Endothelial cell of umbilical vein (primary cell): ENCODE measurements around the gene TSPAN14. TPM values are rescaled to one million over a fixed set of nuclear protein-coding genes. Genes with fewer than 3 reads are reported as not detected.

Experiments used
- BruUV-seq: library from RNA; stranded (reverse); fragments of 400-500 nt; replicated peaks from 2 replicates; lab custom pipeline; 2021; lab: Mats Ljungman, UMichigan
- CTCF ChIA-PET: fragments of 300-600, 350-600 bp; sonication (Branson Sonifier 250); formaldehyde crosslinking; loops from one replicate; lab custom pipeline; 2021; ENCODE audit warnings: antibody characterized with exemption, inconsistent platforms; lab: Charles Lee
- POLR2A ChIA-PET: fragments of 300-600, 350-600 bp; sonication (Branson Sonifier 250); formaldehyde crosslinking; loops from one replicate; lab custom pipeline; 2021; ENCODE audit warnings: antibody characterized with exemption, inconsistent platforms; lab: Charles Lee
- DNase-seq: peaks from one replicate; pipeline ENCODE4 v3.0.0-alpha.2; 2011; ENCODE audit warnings: low read depth, low spot score
- FAIRE-seq: peaks from 2 replicates; lab custom pipeline; 2011; peaks lifted over from hg19 to GRCh38; lab: Jason Lieb, UNC
- H2AFZ ChIP-seq: 2 replicates; pipeline ENCODE4 v1.6.0; 2012; ENCODE audit warnings: low read depth, low read length, control low read depth, inconsistent platforms
- H3K27ac ChIP-seq: 2 replicates; pipeline ENCODE4 v1.5.1; 2011; ENCODE audit warnings: low read depth, mild to moderate bottlenecking, control low read depth, low read length, moderate library complexity; ENCODE audit not compliant: insufficient read depth
- H3K27me3 ChIP-seq, 2 experiments: 2 replicates each; pipeline versions ENCODE4 v1.6.0 to v1.6.1; 2011; ENCODE audit warnings: low read length in 2 of 2, mixed read lengths in 1 of 2; ENCODE audit not compliant: control insufficient read depth in 2 of 2, insufficient read depth in 2 of 2
- H3K36me3 ChIP-seq, 2 experiments: 2 replicates in 1 of 2; 3 replicates in 1 of 2; pipeline ENCODE4 v1.5.1; 2011; ENCODE audit warnings: low read length in 2 of 2, mild to moderate bottlenecking in 1 of 2, moderate library complexity in 1 of 2; ENCODE audit not compliant: control insufficient read depth in 2 of 2, insufficient read depth in 2 of 2; ENCODE audit errors: extremely low read depth in 1 of 2
- H3K4me1 ChIP-seq: 3 replicates; pipeline ENCODE4 v1.5.1; 2011; ENCODE audit warnings: mild to moderate bottlenecking, low read length; ENCODE audit not compliant: control insufficient read depth, insufficient read depth; ENCODE audit errors: extremely low read depth
- H3K4me2 ChIP-seq: 2 replicates; pipeline ENCODE4 v1.6.1; 2011; ENCODE audit warnings: low read length, control low read depth, mixed read lengths; ENCODE audit not compliant: insufficient read depth
- H3K4me3 ChIP-seq, 3 experiments: fragments of 200-600 bp in 1 of 3; sonication (generic), shearing (Covaris generic) in 1 of 3; replicated peaks in 1 of 3; 2 replicates each; pipeline ENCODE4 v1.5.1; 2011 to 2016; ENCODE audit warnings: control low read depth in 3 of 3, low read length in 3 of 3, mild to moderate bottlenecking in 2 of 3, inconsistent platforms in 1 of 3, low read depth in 1 of 3, moderate library complexity in 1 of 3; ENCODE audit not compliant: insufficient read depth in 1 of 3
- H3K79me2 ChIP-seq: 2 replicates; pipeline ENCODE4 v1.6.0; 2012; ENCODE audit warnings: low read length, inconsistent platforms; ENCODE audit not compliant: control insufficient read depth, insufficient read depth
- H3K9ac ChIP-seq: replicated peaks from 2 replicates; pipeline ENCODE3; 2011; ENCODE audit warnings: low read length, control low read depth; ENCODE audit not compliant: insufficient read depth; ENCODE audit errors: extremely low read depth
- H3K9me1 ChIP-seq: replicated peaks from 3 replicates; pipeline ENCODE4 v1.6.0; 2011; ENCODE audit warnings: mild to moderate bottlenecking, low read length; ENCODE audit not compliant: control insufficient read depth, insufficient read depth; ENCODE audit errors: extremely low read depth
- H3K9me3 ChIP-seq: replicated peaks from 2 replicates; pipeline ENCODE4 v1.5.1; 2012; ENCODE audit warnings: low read length, inconsistent platforms; ENCODE audit not compliant: control insufficient read depth, insufficient read depth
- H4K20me1 ChIP-seq: replicated peaks from 2 replicates; pipeline ENCODE3; 2011; ENCODE audit warnings: mild to moderate bottlenecking, low read length; ENCODE audit not compliant: control insufficient read depth, insufficient read depth; ENCODE audit errors: extremely low read depth
- CTCF ChIP-seq, 2 donors: IDR thresholded peaks; 1 replicate in 1 of 2; 2 replicates in 1 of 2; pipeline ENCODE4 v1.5.1; 2011; ENCODE audit warnings: low read length in 2 of 2, mild to moderate bottlenecking in 2 of 2, moderate library complexity in 2 of 2, control low read depth in 1 of 2, inconsistent platforms in 1 of 2, low read depth in 1 of 2; ENCODE audit not compliant: insufficient read depth in 1 of 2; ENCODE audit errors: extremely low read depth in 1 of 2
- EZH2 ChIP-seq: IDR thresholded peaks from 2 replicates; pipeline ENCODE4 v1.6.1; 2012; ENCODE audit warnings: borderline replicate concordance, low read depth, mild to moderate bottlenecking, moderate library complexity, low read length, inconsistent platforms; ENCODE audit not compliant: severe bottlenecking
- FOS ChIP-seq: IDR thresholded peaks from 2 replicates; pipeline ENCODE4 v1.6.1; 2011; ENCODE audit warnings: mild to moderate bottlenecking, low read length, moderate library complexity, borderline replicate concordance; ENCODE audit not compliant: insufficient read depth
- GATA2 ChIP-seq: IDR thresholded peaks from 2 replicates; pipeline ENCODE4 v1.7.0; 2011; ENCODE audit warnings: low read depth, mild to moderate bottlenecking, moderate library complexity, mixed read lengths, low read length; ENCODE audit not compliant: insufficient read length, insufficient read depth
- JUN ChIP-seq: IDR thresholded peaks from 2 replicates; pipeline ENCODE4 v1.6.1; 2011; ENCODE audit warnings: borderline replicate concordance, low read depth; ENCODE audit not compliant: insufficient read length, insufficient read depth
- MAX ChIP-seq: IDR thresholded peaks from 2 replicates; pipeline ENCODE4 v1.6.1; 2011; ENCODE audit not compliant: insufficient read depth, insufficient read length
- MYC ChIP-seq: IDR thresholded peaks from one replicate; pipeline ENCODE4 v1.6.1; 2011; ENCODE audit warnings: mild to moderate bottlenecking, low read depth, low read length
- POLR2A ChIP-seq: IDR thresholded peaks from 2 replicates; pipeline ENCODE4 v1.6.1; 2012; ENCODE audit warnings: low read depth, mild to moderate bottlenecking, control low read depth, low read length
- POLR2AphosphoS5 ChIP-seq: IDR thresholded peaks from 2 replicates; pipeline ENCODE4 v1.6.1; 2012; ENCODE audit warnings: low read depth, mild to moderate bottlenecking, control low read depth, low read length, moderate library complexity; ENCODE audit not compliant: insufficient read depth
- dilution Hi-C: fragments of 300-500 bp; cut with MboI; formaldehyde crosslinking; loops from one replicate; pipeline ENCODE4 v1.15.0; 2019; ENCODE audit warnings: low sequenced_read_pairs; ENCODE audit not compliant: extremely low pct_ligation_motif_present
- intact Hi-C: fragments of 100-400 bp; cut with micrococcal nuclease; formaldehyde crosslinking; loops from one replicate; pipeline ENCODE4 v1.10.0; 2022
- polyA plus RNA-seq, 4 experiments: library from polyadenylated mRNA; depleted of rRNA in 3 of 4; stranded (reverse) in 3 of 4; unstranded in 1 of 4; fragments of >200 nt; gene quantifications; 2 replicates each; pipeline versions ENCODE4 v1.2.1 to v1.2.3, GENCODE V29; 2011 to 2012; ENCODE audit warnings: missing spikeins in 1 of 4
- total RNA-seq: library from RNA; stranded (reverse); gene quantifications from 2 replicates; pipeline ENCODE4 v1.2.3, GENCODE V29; 2021

TSPAN14 gene
- total and polyA plus RNA-seq, 2 donors (not counting 3 experiments of a cell fraction or from before 2014, with no cell fraction given), result 210 to 242 TPM

DNA sequence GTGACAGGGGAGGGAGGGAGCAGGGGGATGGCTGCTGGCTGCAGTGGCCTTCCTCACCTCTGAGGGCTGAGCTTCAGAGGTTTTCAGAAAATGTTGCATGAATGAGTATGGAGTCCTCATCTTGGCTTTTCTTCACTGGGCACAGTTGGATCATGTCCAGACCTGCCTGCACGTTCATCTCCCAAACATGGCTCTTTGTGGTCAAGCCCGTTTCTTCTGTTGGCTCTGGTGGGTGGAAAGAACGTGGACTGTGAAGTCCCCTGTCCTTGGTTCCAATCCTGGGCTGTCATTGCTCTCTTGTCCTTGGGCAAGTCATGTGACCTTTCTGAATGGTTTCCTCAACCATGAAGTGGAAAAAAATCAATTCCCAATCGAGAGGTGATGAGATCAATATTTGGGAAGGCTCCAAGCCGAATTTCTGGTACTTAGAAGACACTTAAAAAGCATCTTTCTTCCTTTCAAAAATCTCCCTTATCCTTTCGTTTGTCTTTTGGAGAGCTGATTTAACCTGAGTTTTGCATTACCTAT lies 34.5 kb downstream of the TSPAN14 start:
- H3K4me1 ChIP-seq, result peaks cover 53% of the 10 kb centered on the region
- TF ChIP-seq CTCF (IDR thresholded peaks at IDR 0.05; ENCODE audit: extremely low read depth in 1 of 2, insufficient read depth in 1 of 2, low read depth in 1 of 2, low read length in 2 of 2) (no peak), GATA2 (no peak)
- FAIRE-seq, result no peak
- no peak overlapping the region for H3K27ac ChIP-seq
- peaks cover 18% of the 10 kb centered on the region for H4K20me1 ChIP-seq
- no peaks in the 10 kb centered on the region for H3K27me3 ChIP-seq
- peaks cover 99% of the 10 kb centered on the region for H3K79me2 ChIP-seq
- H3K4me3 ChIP-seq, result no peak overlapping the region
- POLR2A ChIA-PET, result no interaction called here
- no peaks in the 10 kb centered on the region for H3K9me3 ChIP-seq
- H3K36me3 ChIP-seq, result peaks cover 29 to 35% of the 10 kb centered on the region in 2 experiments
- dilution Hi-C loops (no loop called here), intact Hi-C loops (no loop called here)
- no TSS peak for BruUV-seq
- CTCF ChIA-PET, result interaction anchor here (1.4 kb wide), 1 partner anchor 17 kb away, joined by 5 read pairs; no protein-coding TSS in a partner anchor
- no peak overlapping the region for H3K4me2 ChIP-seq
- DNase-seq, result no peak
- no peak overlapping the region for H2AFZ ChIP-seq
- no peak overlapping the region for H3K9ac ChIP-seq
- no peaks in the 10 kb centered on the region for H3K9me1 ChIP-seq

GRCh38 chr10:80489371-80490112 lies 35.4 kb downstream of the TSPAN14 start:
- no TSS peak for BruUV-seq
- Histone ChIP-seq H3K4me2 (no peak overlapping the region), H3K27ac (no peak overlapping the region), H4K20me1 (peaks cover 18% of the 10 kb centered on the region), H3K4me1 (peaks cover 55% of the 10 kb centered on the region), H3K4me3 (no peak overlapping the region), H3K27me3 (no peaks in the 10 kb centered on the region), H3K36me3 (peaks cover 32 to 35% of the 10 kb centered on the region in 2 experiments), H3K9ac (no peak overlapping the region), H3K79me2 (peaks cover 99% of the 10 kb centered on the region), H2AFZ (no peak overlapping the region), H3K9me3 (no peaks in the 10 kb centered on the region), H3K9me1 (no peaks in the 10 kb centered on the region)
- dilution Hi-C loops, result no loop called here
- intact Hi-C loops, result no loop called here
- POLR2A ChIA-PET, result no interaction called here
- CTCF ChIA-PET, result interaction anchor here (0.8 to 1.4 kb wide), 2 partner anchors 16 to 45 kb away, joined by 4 to 5 read pairs; no protein-coding TSS in a partner anchor
- TF ChIP-seq JUN (no peak), POLR2A (no peak), MYC (no peak), POLR2AphosphoS5 (no peak), FOS (no peak), EZH2 (no peak), GATA2 (no peak), MAX (no peak), CTCF (IDR thresholded peaks at IDR 0.05; ENCODE audit: extremely low read depth in 1 of 2, insufficient read depth in 1 of 2, low read depth in 1 of 2, low read length in 2 of 2) (no peak)
- no peak for DNase-seq
- no peak for FAIRE-seq
